SU-DHL-6 (cell line): ENCODE data around the gene EPHB3.

Experiments
- EZH2phosphoT487 ChIP-seq: fragments of 200-600 bp; sonication (generic), shearing (Covaris generic); conservative IDR thresholded peaks from 2 replicates; pipeline ENCODE4 v1.6.1; 2018; ENCODE audit warnings: mild to moderate bottlenecking, antibody characterized with exemption, low read length, moderate library complexity, mixed read lengths
- TF ChIP-seq, protein P1 (sequence below): fragments of 200-600 bp; sonication (generic); IDR thresholded peaks from one replicate; pipeline ENCODE4 v1.5.1; 2017; ENCODE audit warnings: antibody characterized with exemption, mild to moderate bottlenecking, low read length, moderate library complexity; ENCODE audit not compliant: insufficient read depth, poor library complexity, severe bottlenecking

DNA sequence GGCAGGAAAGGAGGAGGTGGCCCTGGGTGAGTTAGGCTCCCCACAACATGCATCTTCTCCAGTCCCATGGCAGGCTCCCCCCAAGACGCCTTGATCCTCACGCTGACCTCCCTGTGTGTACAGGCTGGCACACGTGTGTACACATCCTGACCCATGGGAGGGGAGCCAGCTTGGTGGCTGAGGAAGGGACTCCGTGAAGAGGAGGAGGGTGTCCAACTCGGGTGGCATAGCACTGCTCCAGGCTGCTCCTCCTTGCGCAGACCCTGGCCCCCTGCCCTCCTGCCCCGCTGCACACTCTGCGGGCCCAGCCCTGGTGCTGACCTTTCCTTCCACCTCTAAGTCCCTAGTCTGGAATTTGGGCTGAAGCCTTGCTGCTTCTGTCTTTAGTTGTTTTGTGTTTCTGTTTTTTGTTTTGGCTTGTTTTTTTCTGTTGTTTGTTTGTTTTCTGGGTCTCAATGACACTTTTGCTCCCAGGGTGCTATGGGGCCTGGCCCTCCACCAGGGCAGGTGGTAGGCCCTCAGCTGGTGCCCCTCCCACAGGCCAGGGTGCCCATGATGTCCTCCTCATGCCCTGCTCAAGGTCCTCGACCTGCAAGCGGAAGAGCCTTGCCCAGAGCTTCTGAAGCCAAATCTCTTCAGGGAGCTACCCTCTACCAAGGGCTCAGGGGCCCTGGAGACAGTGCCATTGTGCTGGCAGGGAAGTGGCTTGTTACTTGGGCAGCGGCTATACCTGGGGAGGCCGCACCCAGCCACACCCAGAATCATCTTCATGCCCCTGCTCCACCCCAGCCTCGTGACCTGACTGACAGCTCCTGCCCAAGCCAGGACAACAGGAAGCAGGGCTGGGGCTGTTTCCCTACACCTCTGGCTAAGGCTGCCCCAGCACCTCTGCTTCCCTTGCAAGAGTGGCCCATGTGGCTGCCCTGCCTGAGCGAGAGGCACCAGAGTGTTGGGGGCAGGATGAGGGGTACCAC lies 5.1 kb downstream of the EPHB3 start:
- TF ChIP-seq, protein P1, sequence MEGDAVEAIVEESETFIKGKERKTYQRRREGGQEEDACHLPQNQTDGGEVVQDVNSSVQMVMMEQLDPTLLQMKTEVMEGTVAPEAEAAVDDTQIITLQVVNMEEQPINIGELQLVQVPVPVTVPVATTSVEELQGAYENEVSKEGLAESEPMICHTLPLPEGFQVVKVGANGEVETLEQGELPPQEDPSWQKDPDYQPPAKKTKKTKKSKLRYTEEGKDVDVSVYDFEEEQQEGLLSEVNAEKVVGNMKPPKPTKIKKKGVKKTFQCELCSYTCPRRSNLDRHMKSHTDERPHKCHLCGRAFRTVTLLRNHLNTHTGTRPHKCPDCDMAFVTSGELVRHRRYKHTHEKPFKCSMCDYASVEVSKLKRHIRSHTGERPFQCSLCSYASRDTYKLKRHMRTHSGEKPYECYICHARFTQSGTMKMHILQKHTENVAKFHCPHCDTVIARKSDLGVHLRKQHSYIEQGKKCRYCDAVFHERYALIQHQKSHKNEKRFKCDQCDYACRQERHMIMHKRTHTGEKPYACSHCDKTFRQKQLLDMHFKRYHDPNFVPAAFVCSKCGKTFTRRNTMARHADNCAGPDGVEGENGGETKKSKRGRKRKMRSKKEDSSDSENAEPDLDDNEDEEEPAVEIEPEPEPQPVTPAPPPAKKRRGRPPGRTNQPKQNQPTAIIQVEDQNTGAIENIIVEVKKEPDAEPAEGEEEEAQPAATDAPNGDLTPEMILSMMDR: no peak
- TF ChIP-seq EZH2phosphoT487: no peak
